GM21529 (cell line): Measurements from ENCODE around the gene RAD9B.
A peak's percentile ranks its signal among the peaks of the same experiment; 100 is the strongest.
"Not testable (repeated sequence)": the region's sequence is repeated elsewhere in the genome, so short reads cannot be mapped to it uniquely, and the experiment has no call there.

Experiments used
- ATAC-seq: cut with Tn5 transposase; IDR thresholded peaks from one replicate; pipeline ENCODE4 v1.9.1; 2021; ENCODE audit not compliant: unreplicated experiment

The RAD9B gene

GRCh38 chr12:110520876-110521712, 19.0 kb downstream of the RAD9B start:
- ATAC-seq, result not testable (repeated sequence)

GRCh38 chr12:110528277-110528839, 26.2 kb downstream of the RAD9B start:
- ATAC-seq, result no peak

DNA sequence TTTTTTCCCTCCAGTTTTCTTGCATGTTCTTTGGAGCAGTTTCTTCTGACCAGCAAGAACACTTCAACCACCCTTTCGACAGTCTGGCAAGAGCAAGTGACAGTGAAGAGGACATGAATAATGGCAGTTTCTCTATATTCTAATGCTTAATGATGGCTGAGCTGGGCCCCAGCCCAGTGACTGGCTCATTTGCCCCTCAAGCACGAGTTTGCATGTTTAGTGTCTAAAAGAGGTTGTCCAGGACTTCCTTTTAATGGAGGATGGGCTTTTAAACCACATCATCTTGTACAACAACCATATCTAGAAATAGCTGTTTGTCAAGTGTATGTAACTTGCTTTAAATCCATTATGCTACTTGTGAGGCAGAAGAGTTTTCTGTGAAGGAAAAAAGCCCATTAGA, 28.4 kb downstream of the RAD9B start:
- no peak for ATAC-seq

DNA sequence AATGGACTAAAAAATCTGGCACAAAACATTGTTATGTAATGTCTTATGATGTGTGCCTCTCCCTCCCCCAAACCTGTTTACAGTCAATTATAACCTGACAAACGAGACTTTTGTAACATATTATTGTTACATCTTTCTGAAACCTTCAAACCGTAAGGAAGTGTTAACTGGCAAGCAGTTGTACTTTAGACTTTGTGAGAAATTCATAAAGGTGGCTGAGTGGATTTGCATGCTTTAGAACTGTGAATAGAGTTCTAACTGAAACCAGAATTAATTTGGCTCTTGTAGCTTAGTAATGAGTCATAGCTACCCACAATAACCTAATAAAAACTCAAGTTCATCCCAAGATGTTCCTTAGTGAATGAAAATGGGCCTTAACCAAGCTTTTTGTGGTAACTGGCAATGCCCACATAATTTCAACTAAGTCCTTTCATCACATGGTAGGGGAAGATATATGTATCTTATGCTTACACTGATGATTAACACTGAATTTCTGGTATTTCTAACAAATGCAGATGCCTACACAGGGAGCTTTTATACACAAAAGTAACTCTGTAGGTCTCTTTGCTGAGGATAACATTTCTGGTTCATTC, 29.7 kb downstream of the RAD9B start:
- peak; percentile 83 for ATAC-seq

DNA sequence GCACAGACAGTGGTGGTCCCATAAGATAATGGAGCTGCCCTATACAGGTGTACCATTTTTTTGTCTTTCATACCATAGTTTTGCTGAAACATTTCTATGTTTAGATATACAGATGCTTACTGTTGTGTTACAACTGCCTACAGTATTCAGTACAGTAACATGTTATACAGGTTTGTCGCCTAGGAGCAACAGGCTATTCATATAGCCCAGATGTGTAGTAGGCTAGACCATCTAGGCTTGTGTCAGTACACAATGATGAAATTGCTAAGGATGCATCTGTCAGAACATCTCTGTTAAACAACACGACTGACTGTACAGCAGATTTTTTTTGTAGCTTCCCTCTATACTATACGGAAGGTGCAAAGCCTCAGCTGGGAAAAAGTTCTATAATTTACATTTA, 30.5 kb downstream of the RAD9B start:
- no peak for ATAC-seq

DNA sequence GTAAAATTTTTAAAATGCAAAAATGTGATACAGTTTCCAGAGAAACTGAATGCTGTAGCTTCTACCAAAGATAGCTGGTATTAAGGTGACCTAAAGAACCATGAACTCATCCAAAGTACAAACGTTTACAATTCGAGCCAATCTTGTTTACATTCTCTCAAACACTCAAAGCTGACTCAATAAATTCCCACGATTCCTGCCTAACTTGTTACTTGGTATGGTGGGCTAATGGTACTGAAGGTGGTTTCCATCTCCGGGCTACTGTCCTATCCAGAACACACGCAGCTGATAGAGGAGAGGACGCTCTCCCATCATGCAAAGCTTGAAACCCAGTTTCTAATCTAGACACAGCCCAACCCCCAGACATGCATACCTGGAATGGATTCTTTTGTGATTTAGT, 31.5 kb downstream of the RAD9B start:
- ATAC-seq, result no peak

- ATAC-seq, result no peak
Observed at GRCh38 chr12:110534811-110535210, 32.7 kb downstream of the RAD9B start.

- no peak for ATAC-seq
Observed at GRCh38 chr12:110536834-110537604, 34.9 kb downstream of the RAD9B start.

GRCh38 chr12:110537605-110538409, 35.7 kb downstream of the RAD9B start:
- ATAC-seq, result no peak

DNA sequence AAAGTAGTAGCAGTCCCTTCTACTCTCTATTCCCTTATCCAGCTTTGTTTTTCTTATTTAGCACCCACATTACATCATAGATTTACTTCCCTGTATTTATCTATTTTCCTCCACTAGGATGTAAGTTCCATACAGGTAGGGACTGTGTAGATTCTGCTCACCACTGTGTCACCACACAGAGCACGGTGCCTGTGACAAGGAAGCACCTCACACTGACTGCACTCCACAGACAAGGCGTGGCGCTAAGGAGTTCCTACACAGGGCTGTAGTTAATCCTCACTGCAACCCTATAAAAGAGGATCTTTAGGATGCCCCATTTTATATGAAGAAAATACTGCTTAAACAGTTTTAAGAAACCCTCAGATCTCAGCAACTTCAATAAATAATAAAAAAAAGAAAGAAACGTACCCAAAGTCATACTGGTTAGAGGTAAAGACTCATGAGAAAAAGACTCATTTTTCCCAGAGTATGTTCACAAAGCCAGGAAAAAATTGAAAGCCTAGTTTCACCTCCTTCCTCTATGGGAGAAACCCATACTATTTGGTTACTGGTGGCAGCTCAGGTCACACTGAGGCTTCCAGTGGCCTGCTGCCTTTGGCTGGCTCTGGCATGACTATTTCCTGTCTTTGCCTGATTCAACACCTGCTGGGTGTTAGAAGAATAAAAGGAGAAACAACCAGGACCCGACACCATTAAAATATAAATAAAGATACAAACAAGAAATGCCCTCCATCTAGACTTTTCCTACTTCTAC, 36.9 kb downstream of the RAD9B start:
- ATAC-seq, result no peak

GRCh38 chr12:110540048-110540447, 37.9 kb downstream of the RAD9B start:
- no peak for ATAC-seq

- no peak for ATAC-seq
Observed at GRCh38 chr12:110543252-110543959, 41.3 kb downstream of the RAD9B start.

- no peak for ATAC-seq
Observed at GRCh38 chr12:110543965-110544364, 41.8 kb downstream of the RAD9B start.

- ATAC-seq, result not testable (repeated sequence)
Observed at GRCh38 chr12:110545259-110545658, 43.1 kb downstream of the RAD9B start.

GRCh38 chr12:110545812-110546211, 43.7 kb downstream of the RAD9B start:
- ATAC-seq, result no peak

- ATAC-seq, result no peak
Observed at GRCh38 chr12:110546339-110546738, 44.2 kb downstream of the RAD9B start.

DNA sequence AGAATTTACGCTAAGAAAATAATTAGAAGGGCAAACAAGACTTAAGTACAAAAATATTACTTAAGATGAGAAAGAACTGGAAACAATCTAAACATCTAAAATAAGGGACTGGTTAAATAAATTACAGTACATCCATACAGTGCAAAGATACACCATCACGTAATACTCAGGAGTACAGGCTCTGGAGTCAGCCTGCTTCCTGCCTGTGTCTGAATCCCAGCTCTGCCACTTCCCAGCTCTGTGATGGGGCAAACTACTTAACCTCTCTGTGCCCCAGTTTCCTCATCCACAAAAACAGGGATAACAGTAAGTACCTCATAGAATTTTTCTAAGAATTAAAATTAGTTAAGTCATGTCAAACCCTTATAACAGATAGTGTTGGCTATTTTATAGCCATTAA, 45.0 kb downstream of the RAD9B start:
- ATAC-seq, result no peak

DNA sequence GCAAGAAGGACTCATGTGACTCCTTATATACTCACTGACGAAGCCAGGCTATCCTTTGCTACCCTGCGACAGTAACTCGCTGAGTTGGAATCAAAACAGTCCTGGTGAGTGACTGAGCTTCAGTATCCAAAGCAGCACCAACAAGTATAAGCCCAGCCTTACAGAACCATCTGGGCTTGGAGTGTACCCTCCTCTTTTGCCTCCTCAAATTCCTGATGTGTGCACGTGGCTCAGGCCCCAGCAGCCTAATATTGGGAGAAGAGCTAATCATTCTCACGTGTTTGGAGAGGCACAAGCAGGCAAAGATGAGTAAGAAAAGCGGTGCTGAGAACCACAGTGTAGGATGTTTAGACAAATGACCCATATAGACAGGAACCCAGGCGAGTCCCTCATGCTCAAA, 46.5 kb downstream of the RAD9B start:
- no peak for ATAC-seq

DNA sequence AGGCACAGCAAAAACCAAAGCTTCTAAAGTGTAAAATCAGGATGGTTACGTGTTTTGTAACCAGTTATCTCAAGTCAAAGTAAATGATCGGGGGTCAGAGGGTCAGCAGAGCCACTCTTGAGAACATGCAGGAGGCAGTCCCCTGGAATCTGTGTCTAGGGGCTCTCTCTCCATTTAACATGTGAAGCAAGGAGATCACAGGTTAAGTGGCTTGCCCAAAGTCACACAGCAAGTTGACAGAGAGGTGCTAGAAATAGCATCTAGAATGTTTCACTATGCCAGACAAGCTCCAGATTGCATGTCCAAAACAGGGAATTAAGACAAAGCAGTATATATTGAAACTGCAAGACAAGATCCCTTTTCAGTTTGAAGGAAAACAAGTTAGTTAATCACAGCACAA, 47.6 kb downstream of the RAD9B start:
- ATAC-seq, result no peak
